Thyroid gland (tissue), 4 donors: ENCODE results near the gene ARHGEF3. TPM values are rescaled to one million over a fixed set of nuclear protein-coding genes. Genes with fewer than 3 reads are reported as not detected.

Experiments
- DNase-seq, 2 donors: peaks; one replicate each; pipeline ENCODE4 v3.0.0-alpha.2; 2019
- H3K27ac ChIP-seq, 3 donors: fragments of 200-600 bp; sonication (generic); 1 replicate in 2 of 3; 2 replicates in 1 of 3; pipeline ENCODE4 v1.5.1; 2016 to 2019; ENCODE audit warnings: mild to moderate bottlenecking in 1 of 3, moderate library complexity in 1 of 3
- H3K27me3 ChIP-seq: fragments of 200-600 bp; sonication (generic); one replicate; pipeline ENCODE4 v1.5.1; 2019
- H3K36me3 ChIP-seq, 2 donors: fragments of 200-600 bp; sonication (generic); one replicate each; pipeline ENCODE4 v1.5.1; 2016 to 2019
- H3K4me1 ChIP-seq, 2 donors: fragments of 200-600 bp; sonication (generic); one replicate each; pipeline ENCODE4 v1.5.1; 2017 to 2019
- H3K4me3 ChIP-seq, 3 donors: fragments of 200-600 bp; sonication (generic); replicated peaks in 1 of 3; 1 replicate in 2 of 3; 2 replicates in 1 of 3; pipeline ENCODE4 v1.5.1; 2016; ENCODE audit warnings: mild to moderate bottlenecking in 1 of 3
- H3K9me3 ChIP-seq: fragments of 200-600 bp; sonication (generic); one replicate; pipeline ENCODE4 v1.5.1; 2017
- POLR2A ChIP-seq, 2 donors: fragments of 450-650 bp; IDR thresholded peaks; one replicate each; pipeline ENCODE4 v1.6.1; 2017; ENCODE audit warnings: antibody characterized with exemption in 2 of 2, mild to moderate bottlenecking in 2 of 2, moderate library complexity in 1 of 2
- WGBS, 2 donors: methylation state at CpG; one replicate each; pipeline ENCODE4 v1.1.5; 2017; 5-methylcytosine and 5-hydroxymethylcytosine counted together
- intact Hi-C: fragments of 100-400 bp; cut with DNase I; formaldehyde crosslinking; loops from one replicate; pipeline ENCODE4 v1.15.1; 2023
- total RNA-seq, 4 donors: library from RNA; depleted of rRNA; stranded (reverse); fragments of >200 nt; gene quantifications; one replicate each; pipeline ENCODE4 v1.2.3, GENCODE V29; 2016
- TF ChIP-seq, protein P1 (sequence below), 6 experiments: fragments of 200-600 bp in 3 of 6; fragments of 450-650 bp in 3 of 6; sonication (generic) in 3 of 6; IDR thresholded peaks; one replicate each; pipeline ENCODE4 v1.5.1; 2016 to 2019; ENCODE audit warnings: antibody characterized with exemption in 6 of 6, mild to moderate bottlenecking in 2 of 6, inconsistent platforms in 1 of 6, moderate library complexity in 1 of 6

ARHGEF3 gene
- total RNA-seq, 4 donors from 2014 or later, result 15.7 to 20.8 (median 18.8) TPM

DNA sequence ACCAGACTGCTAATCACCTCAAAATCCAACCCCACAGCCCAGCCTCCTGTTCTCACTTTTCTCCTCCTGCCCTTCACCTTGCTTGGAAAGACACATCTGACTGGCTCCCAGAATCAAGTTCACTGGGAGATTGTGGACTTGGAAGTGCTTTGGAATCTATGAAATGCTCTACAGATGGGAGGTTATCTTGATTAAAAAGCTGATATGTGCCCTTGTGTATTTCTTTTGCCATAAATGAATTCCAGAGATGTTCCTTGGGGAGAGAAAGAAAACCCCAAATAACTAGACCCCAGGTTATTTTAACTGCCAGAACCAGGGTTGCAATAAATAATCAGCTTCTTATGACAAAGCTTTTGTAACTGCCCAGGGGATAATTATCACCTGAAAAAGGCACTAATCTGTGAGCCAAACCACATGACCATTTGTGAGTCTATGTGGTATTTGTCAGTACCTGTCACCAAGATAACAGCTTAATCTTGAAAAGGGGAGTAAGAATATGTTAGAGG is 21.7 kb upstream of the ARHGEF3 start:
- Histone ChIP-seq H3K9me3 (no peaks in the 10 kb centered on the region), H3K4me1 (peaks cover 0 to 20% of the 10 kb centered on the region in 2 donors), H3K27ac (peak overlapping the region in 1 of 3 donors; percentile 20), H3K4me3 (no peak overlapping the region), H3K36me3 (no peaks in the 10 kb centered on the region), H3K27me3 (no peaks in the 10 kb centered on the region)
- intact Hi-C loops, result no loop called here
- TF ChIP-seq, protein P1, sequence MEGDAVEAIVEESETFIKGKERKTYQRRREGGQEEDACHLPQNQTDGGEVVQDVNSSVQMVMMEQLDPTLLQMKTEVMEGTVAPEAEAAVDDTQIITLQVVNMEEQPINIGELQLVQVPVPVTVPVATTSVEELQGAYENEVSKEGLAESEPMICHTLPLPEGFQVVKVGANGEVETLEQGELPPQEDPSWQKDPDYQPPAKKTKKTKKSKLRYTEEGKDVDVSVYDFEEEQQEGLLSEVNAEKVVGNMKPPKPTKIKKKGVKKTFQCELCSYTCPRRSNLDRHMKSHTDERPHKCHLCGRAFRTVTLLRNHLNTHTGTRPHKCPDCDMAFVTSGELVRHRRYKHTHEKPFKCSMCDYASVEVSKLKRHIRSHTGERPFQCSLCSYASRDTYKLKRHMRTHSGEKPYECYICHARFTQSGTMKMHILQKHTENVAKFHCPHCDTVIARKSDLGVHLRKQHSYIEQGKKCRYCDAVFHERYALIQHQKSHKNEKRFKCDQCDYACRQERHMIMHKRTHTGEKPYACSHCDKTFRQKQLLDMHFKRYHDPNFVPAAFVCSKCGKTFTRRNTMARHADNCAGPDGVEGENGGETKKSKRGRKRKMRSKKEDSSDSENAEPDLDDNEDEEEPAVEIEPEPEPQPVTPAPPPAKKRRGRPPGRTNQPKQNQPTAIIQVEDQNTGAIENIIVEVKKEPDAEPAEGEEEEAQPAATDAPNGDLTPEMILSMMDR (IDR thresholded peaks at IDR 0.05), result no peak
- DNase-seq, result no peak

DNA sequence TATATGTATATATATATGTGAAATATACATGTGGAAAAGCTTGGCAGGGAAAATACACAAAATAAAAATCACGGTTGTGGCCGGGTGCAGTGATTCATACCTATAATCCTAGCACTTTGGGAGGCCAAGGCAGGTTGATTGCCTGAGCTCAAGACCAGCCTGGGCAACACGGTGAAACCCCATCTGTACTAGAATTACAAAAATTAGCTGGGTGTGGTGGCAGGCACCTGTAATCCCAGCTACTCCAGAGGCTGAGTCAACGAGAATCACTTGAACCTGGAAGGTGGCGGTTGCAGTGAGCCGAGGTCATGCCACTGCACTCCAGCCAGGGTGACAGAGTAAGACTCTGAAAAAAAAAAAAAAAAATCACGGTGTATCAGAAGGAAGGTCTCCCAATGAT is 20.8 kb upstream of the ARHGEF3 start:
- WGBS, 2 donors, result 56 to 67% methylated on average over 7 of the region's 7 CpGs
- Histone ChIP-seq H3K4me1 (peaks cover 0 to 20% of the 10 kb centered on the region in 2 donors), H3K27ac (no peak overlapping the region), H3K9me3 (no peaks in the 10 kb centered on the region), H3K36me3 (no peaks in the 10 kb centered on the region), H3K4me3 (no peak overlapping the region), H3K27me3 (no peaks in the 10 kb centered on the region)
- intact Hi-C loops, result no loop called here
- TF ChIP-seq, protein P1 (IDR thresholded peaks at IDR 0.05), result no peak
- TF ChIP-seq POLR2A (IDR thresholded peaks at IDR 0.05), result no peak
- peak; percentile 19 to 23 for DNase-seq

DNA sequence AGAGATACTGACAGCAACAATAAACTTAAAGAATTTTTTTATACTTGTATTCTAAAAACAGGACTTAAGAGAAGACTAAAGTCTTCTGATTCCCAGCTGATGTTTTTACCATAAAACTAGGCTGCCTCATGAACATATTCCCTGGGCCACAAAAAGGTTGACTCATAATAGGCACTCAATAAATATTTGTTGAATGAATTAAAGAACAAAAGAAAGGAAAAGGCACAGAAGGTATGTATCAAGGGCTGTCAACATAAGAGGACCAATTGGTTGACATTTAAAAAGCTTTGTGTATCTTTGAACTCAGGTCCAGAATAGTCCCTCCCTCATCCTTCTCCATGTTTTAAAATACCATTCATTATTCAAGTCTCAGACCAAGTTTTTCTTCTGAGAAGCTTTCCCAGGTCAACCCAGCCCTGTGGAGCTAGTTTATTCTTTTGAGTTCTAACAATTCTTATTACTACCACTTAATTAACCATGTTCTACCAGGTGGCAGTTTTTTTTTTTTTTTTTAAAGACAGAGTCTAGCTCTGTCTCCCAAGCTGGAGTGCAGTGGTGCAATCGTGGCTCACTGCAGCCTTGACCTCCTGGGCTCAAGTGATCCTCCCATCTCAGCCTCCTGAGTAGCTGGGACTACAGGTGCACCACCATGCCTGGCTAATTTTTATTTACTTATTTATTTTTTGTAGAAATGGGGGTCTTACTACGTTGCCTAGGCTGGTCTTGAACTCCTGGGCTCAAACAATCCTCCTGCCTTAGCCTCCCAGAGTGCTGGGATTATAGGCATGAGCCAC is 17.5 kb upstream of the ARHGEF3 start:
- H3K4me1 ChIP-seq, result peaks cover 0 to 14% of the 10 kb centered on the region in 2 donors
- 90 to 97% methylated on average over 2 of the region's 2 CpGs for WGBS, 2 donors
- no peaks in the 10 kb centered on the region for H3K9me3 ChIP-seq
- no peak for DNase-seq
- intact Hi-C loops, result no loop called here
- H3K36me3 ChIP-seq, result no peaks in the 10 kb centered on the region
- H3K27ac ChIP-seq, result no peak overlapping the region
- no peaks in the 10 kb centered on the region for H3K27me3 ChIP-seq
- no peak overlapping the region for H3K4me3 ChIP-seq
- TF ChIP-seq, protein P1 (IDR thresholded peaks at IDR 0.05), result no peak
- TF ChIP-seq POLR2A (IDR thresholded peaks at IDR 0.05), result no peak

DNA sequence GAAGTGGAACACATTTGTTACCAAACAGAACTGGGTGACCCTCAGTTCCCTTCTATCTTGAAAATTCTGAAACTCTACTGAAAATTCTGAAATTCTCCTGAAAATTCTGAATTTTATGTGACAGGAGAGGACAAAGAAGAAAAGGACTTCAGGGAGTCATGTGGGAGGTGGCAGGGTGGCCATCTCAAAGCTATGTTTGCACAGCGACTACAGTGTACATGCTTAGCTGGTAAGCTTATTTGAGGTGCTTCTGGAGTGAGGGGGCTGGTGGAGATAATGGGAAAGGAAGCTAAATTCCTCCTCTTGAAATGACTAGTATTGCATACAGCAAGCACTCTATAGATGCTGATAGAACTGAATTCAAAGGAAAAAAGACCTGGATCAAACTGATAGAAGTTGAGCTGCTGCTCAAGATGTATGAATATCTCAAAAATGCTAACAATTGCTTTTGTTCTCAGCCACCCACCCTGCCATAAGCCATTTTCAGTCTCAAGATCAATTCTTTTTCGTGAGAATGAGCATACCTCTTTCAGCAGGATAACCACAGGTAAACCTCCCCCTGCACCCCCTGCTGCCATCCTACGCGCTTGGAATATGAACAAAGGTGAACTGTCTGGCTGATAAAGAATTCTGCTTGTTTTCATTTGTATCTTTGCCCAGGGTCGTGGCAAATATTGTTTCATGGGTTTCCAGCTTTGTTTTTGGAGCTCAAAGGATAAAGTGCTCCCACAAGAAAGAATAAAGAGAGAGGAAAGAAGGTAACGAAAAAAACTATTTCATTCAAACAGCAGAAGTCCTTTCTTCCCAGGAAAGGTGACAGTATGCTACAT is 16.6 kb upstream of the ARHGEF3 start:
- Histone ChIP-seq H3K9me3 (no peaks in the 10 kb centered on the region), H3K36me3 (no peaks in the 10 kb centered on the region), H3K27ac (no peak overlapping the region), H3K27me3 (no peaks in the 10 kb centered on the region), H3K4me1 (peaks cover 2 to 6% of the 10 kb centered on the region in 2 donors), H3K4me3 (no peak overlapping the region)
- DNase-seq, result no peak
- intact Hi-C loops, result no loop called here
- TF ChIP-seq, protein P1 (IDR thresholded peaks at IDR 0.05), result no peak
- no peak for TF ChIP-seq POLR2A (IDR thresholded peaks at IDR 0.05)
- WGBS, 2 donors, result 74 to 79% methylated on average over 6 of the region's 6 CpGs

DNA sequence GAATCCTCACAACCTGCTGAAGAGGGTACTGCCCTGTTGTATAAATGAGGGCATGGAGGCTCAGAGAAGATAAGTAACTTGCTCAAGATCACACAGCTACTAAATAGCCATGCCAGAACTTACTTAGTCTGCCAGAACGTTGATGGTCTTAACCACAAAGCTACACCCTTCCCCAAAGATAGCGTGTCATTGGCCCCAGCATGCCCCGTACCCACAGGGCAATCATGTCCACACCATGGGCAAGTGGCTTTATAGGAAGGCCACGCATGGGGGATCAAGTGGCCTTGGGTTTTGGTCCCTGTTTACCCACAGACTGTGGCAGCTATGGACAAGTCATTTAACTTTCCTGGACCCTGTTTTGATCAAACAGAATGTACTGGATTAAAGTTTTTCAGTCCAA is 15.9 kb upstream of the ARHGEF3 start:
- no peaks in the 10 kb centered on the region for H3K9me3 ChIP-seq
- intact Hi-C loops, result no loop called here

More for the DNA sequence above, 15.9 kb upstream of the ARHGEF3 start:
- no peak for DNase-seq
- Histone ChIP-seq H3K36me3 (no peaks in the 10 kb centered on the region), H3K27me3 (no peaks in the 10 kb centered on the region), H3K27ac (no peak overlapping the region), H3K4me3 (no peak overlapping the region), H3K4me1 (peaks cover 9% of the 10 kb centered on the region in 2 donors)
- WGBS, 2 donors, result 85 to 92% methylated on average over 4 of the region's 4 CpGs
- TF ChIP-seq POLR2A (IDR thresholded peaks at IDR 0.05), result no peak
- TF ChIP-seq, protein P1 (IDR thresholded peaks at IDR 0.05), result no peak
